HepG2 (cell line): Measurements from ENCODE around the gene SUOX. TPM values are rescaled to one million over a fixed set of nuclear protein-coding genes. Genes with fewer than 3 reads are reported as not detected.

Source experiments
- CERS6 ChIP-seq: sonication (generic); formaldehyde crosslinking; IDR thresholded peaks from 2 replicates; pipeline ENCODE4 v1.5.0; 2020; ENCODE audit warnings: missing genetic modification reagents
- HMGXB3 ChIP-seq: sonication (generic); formaldehyde crosslinking; IDR thresholded peaks from 2 replicates; pipeline ENCODE4 v1.4.0; 2020; ENCODE audit warnings: missing genetic modification reagents, borderline replicate concordance
- MAFF ChIP-seq: IDR thresholded peaks from 2 replicates; pipeline ENCODE4 v1.6.1; 2011; ENCODE audit warnings: low read depth, low read length, improper control_type of control experiment
- NFIC ChIP-seq: IDR thresholded peaks from 2 replicates; pipeline ENCODE4 v1.6.1; 2012; ENCODE audit warnings: mild to moderate bottlenecking, low read length, inconsistent platforms
- PATZ1 ChIP-seq: sonication (generic); formaldehyde crosslinking; IDR thresholded peaks from 2 replicates; pipeline ENCODE4 v1.4.0; 2020; ENCODE audit warnings: missing genetic modification reagents
- PTBP1 ChIP-seq: fragments of 200-400 bp; formaldehyde crosslinking; IDR thresholded peaks from 2 replicates; pipeline ENCODE4 v1.6.1; 2018; ENCODE audit warnings: low read length, low read depth; ENCODE audit not compliant: poor library complexity, severe bottlenecking
- SALL1 ChIP-seq: sonication (generic); formaldehyde crosslinking; IDR thresholded peaks from 2 replicates; pipeline ENCODE4 v1.8.0; 2022; ENCODE audit warnings: mild to moderate bottlenecking, missing genetic modification reagents
- TCF12 ChIP-seq, 2 experiments: fragments of 450-650 bp in 1 of 2; sonication (generic) in 1 of 2; formaldehyde crosslinking in 1 of 2; IDR thresholded peaks; 2 replicates each; pipeline versions ENCODE4 v1.6.1 to v1.8.0; 2017 to 2022; ENCODE audit warnings: antibody characterized with exemption in 1 of 2, mild to moderate bottlenecking in 1 of 2, missing genetic modification reagents in 1 of 2, moderate library complexity in 1 of 2
- THAP8 ChIP-seq: sonication (generic); formaldehyde crosslinking; IDR thresholded peaks from 2 replicates; pipeline ENCODE4 v1.5.1; 2020; ENCODE audit warnings: missing genetic modification reagents, mild to moderate bottlenecking, borderline replicate concordance
- ZBTB3 ChIP-seq: sonication (generic); formaldehyde crosslinking; IDR thresholded peaks from 2 replicates; pipeline ENCODE4 v1.4.0; 2020; ENCODE audit warnings: low read depth, mild to moderate bottlenecking, moderate library complexity, missing genetic modification reagents, borderline replicate concordance
- ZGPAT ChIP-seq: IDR thresholded peaks from 2 replicates; pipeline ENCODE4 v1.6.1; 2016; ENCODE audit warnings: mild to moderate bottlenecking
- ZMAT5 ChIP-seq: sonication (generic); formaldehyde crosslinking; IDR thresholded peaks from 2 replicates; pipeline ENCODE4 v1.5.0; 2020; ENCODE audit warnings: mild to moderate bottlenecking, low read depth, missing genetic modification reagents, borderline replicate concordance
- ZNF577 ChIP-seq: sonication (generic); formaldehyde crosslinking; IDR thresholded peaks from 2 replicates; pipeline ENCODE4 v1.4.0; 2020; ENCODE audit warnings: mild to moderate bottlenecking, low read depth, missing genetic modification reagents, borderline replicate concordance
- ZNF652 ChIP-seq: IDR thresholded peaks from 2 replicates; pipeline ENCODE4 v1.6.1; 2016; ENCODE audit warnings: low read depth, borderline replicate concordance
- ZNF691 ChIP-seq: sonication (generic); formaldehyde crosslinking; IDR thresholded peaks from 2 replicates; pipeline ENCODE4 v1.4.0; 2020; ENCODE audit warnings: missing genetic modification reagents, low read depth, mild to moderate bottlenecking, borderline replicate concordance
- ZNF781 ChIP-seq: sonication (generic); formaldehyde crosslinking; IDR thresholded peaks from 2 replicates; pipeline ENCODE4 v1.5.1; 2020; ENCODE audit warnings: borderline replicate concordance, mild to moderate bottlenecking, missing genetic modification reagents; ENCODE audit errors: not compliant biosample characterization
- polyA plus RNA-seq, 8 experiments: library from polyadenylated mRNA; depleted of rRNA in 3 of 8; stranded (reverse) in 7 of 8; unstranded in 1 of 8; fragments of >200 nt; fragmentation: Illumina TruSeq in 4 of 8; extraction: Trizol in 4 of 8; gene quantifications; 2 replicates each; pipeline versions ENCODE4 v1.2.1 to v1.2.3, GENCODE V29; 2011 to 2016; ENCODE audit warnings: low read depth in 4 of 8, missing spikeins in 1 of 8, mixed read lengths in 1 of 8; ENCODE audit not compliant: insufficient read depth in 1 of 8
- total RNA-seq, 5 experiments: library from RNA; depleted of rRNA; stranded (reverse); fragments of >200 nt; fragmentation: Illumina TruSeq; extraction: Trizol; gene quantifications; 2 replicates each; pipeline ENCODE4 v1.2.3, GENCODE V29; 2016; ENCODE audit warnings: low read depth in 1 of 5

SUOX gene
- total and polyA plus RNA-seq, 2 of the 13 experiments (the other 11 are each of a cell fraction or from before 2014, with no cell fraction given) = 23.9 to 25.9 TPM

GRCh38 chr12:55996715-55997534 lies at the start of gene SUOX (continued):
- TF ChIP-seq SALL1 (CRISPR knock-in tag) = peak; percentile 22; the same call in 1 of the 2 replicates
- TF ChIP-seq ZNF781 (CRISPR knock-in tag) = no peak
- TF ChIP-seq PATZ1 (CRISPR knock-in tag) = peak; percentile 69
- TF ChIP-seq ZNF652 (CRISPR knock-in tag) = no peak
- peak; percentile 95 for TF ChIP-seq HMGXB3 (CRISPR knock-in tag)
- peak; percentile 53 for TF ChIP-seq ZGPAT
- no peak for TF ChIP-seq THAP8
- no peak for TF ChIP-seq ZNF577 (CRISPR knock-in tag)
- TF ChIP-seq CERS6 (CRISPR knock-in tag) = no peak
- no peak for TF ChIP-seq TCF12 (IDR thresholded peaks at IDR 0.05)
- no peak for TF ChIP-seq TCF12 (CRISPR knock-in tag; IDR thresholded peaks at IDR 0.05)
- TF ChIP-seq ZNF691 (CRISPR knock-in tag) = 0 out of 2 replicates have a peak, but pooled peaks have one; percentile 21
- no peak for TF ChIP-seq ZBTB3
- no peak for TF ChIP-seq NFIC
- no peak for TF ChIP-seq MAFF
- no peak for TF ChIP-seq ZMAT5 (CRISPR knock-in tag)
- TF ChIP-seq PTBP1 = no peak
